OCI-LY7 (cell line): ENCODE results near the gene KIF5A.

Experiments used
- CTCF ChIP-seq: fragments of 200-600 bp; sonication (generic); conservative IDR thresholded peaks from 2 replicates; pipeline ENCODE4 v1.5.1; 2014; ENCODE audit warnings: mild to moderate bottlenecking, antibody characterized with exemption, low read length, moderate library complexity, mixed read lengths
- EZH2phosphoT487 ChIP-seq: fragments of 200-600 bp; sonication (generic); IDR thresholded peaks from 2 replicates; pipeline ENCODE4 v1.6.1; 2018; ENCODE audit warnings: low read depth, borderline replicate concordance, mild to moderate bottlenecking, mixed run types, antibody characterized with exemption, low read length, moderate library complexity, mixed read lengths

- no peak for TF ChIP-seq EZH2phosphoT487
- no peak for TF ChIP-seq CTCF
These were observed 1.1 kb downstream of the KIF5A start for GRCh38 chr12:57550641-57551549.
